ENCODE results near the gene NR6A1.
"Not testable (repeated sequence)": the region's sequence is repeated elsewhere in the genome, so short reads cannot be mapped to it uniquely, and the experiment has no call there.

The NR6A1 gene

DNA sequence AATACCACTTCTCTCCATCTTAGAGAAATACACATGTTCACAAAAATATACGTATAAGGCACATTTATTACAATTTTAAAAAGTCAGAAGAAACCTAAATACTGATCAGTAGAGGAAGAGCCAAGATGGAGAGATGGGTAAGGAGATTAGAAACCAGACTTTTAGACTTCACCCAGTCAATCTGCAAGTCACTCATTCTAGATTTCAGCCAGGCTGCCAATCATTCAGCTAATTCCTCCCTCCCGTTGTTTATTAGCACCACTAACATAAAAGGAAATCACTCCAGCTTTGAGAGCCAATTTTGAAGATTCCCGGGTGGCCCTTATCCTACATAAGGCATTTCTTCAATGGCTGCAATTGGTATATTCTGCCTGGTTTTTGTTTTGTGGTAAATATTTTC lies 154.2 kb downstream of the NR6A1 start:
- DNase-seq = no peak
- H3K4me1 ChIP-seq = peaks cover 8% of the 10 kb centered on the region; the same call in 1 of the 2 replicates
- TF ChIP-seq, protein P1, sequence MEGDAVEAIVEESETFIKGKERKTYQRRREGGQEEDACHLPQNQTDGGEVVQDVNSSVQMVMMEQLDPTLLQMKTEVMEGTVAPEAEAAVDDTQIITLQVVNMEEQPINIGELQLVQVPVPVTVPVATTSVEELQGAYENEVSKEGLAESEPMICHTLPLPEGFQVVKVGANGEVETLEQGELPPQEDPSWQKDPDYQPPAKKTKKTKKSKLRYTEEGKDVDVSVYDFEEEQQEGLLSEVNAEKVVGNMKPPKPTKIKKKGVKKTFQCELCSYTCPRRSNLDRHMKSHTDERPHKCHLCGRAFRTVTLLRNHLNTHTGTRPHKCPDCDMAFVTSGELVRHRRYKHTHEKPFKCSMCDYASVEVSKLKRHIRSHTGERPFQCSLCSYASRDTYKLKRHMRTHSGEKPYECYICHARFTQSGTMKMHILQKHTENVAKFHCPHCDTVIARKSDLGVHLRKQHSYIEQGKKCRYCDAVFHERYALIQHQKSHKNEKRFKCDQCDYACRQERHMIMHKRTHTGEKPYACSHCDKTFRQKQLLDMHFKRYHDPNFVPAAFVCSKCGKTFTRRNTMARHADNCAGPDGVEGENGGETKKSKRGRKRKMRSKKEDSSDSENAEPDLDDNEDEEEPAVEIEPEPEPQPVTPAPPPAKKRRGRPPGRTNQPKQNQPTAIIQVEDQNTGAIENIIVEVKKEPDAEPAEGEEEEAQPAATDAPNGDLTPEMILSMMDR (IDR thresholded peaks at IDR 0.05; ENCODE audit: low read depth, low read length) = no peak
- H3K9me3 ChIP-seq = no peaks in the 10 kb centered on the region
- H3K27me3 ChIP-seq = no peaks in the 10 kb centered on the region
- H3K4me3 ChIP-seq (ENCODE audit: low read depth, low read length) = no peak overlapping the region
- H3K36me3 ChIP-seq = no peaks in the 10 kb centered on the region

DNA sequence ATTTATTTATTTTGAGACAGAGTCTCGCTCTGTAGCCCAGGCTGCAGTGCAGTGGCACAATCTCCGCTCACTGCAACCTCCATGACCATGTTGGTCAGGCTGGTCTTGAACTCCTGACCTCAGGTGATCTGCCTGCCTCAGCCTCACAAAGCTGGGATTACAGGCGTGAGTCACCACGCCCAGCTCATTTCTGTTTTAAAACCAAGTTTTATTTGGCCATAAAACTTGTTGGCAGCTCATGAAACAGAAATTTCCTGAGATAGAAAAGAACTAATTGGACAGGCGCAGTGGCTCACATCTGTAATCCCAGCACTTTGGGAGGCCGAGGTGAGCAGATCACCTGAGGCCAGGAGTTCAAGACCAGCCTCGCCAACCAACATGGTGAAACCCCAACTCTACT lies 155.3 kb downstream of the NR6A1 start:
- H3K36me3 ChIP-seq; H3K27me3 ChIP-seq; DNase-seq; H3K4me3 ChIP-seq (ENCODE audit: low read depth, low read length); H3K9me3 ChIP-seq; H3K4me1 ChIP-seq: not testable (repeated sequence)

DNA sequence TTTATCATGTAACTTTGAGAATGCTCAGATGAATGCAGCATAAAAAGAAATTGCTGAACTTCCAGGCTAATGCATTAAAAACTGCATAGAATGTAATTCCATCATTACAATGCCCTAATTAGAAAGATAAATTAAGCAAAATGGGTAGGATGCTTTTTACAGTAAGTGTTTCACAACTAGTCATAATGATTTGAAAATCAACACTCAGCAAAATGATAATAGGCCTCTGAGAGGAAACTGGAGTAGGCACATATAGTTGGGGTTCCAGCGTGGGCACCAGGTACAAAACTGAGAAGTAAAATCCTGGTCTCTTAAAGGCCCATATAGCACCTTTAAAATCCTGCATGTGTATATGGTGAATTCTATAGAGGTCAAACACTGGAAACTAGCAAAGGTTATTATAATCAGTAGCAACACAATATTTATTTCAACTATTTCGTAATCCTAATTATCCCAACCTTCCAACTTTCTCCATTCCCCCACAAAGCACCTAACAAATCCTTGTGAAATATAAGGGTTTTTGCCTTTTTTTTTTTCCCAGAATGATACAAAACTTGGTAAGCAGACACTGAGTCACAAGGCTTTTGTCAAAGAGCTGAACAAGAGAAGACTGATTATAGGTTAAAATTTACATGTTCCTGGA lies 155.9 kb downstream of the NR6A1 start:
- no peaks in the 10 kb centered on the region for H3K36me3 ChIP-seq
- no peaks in the 10 kb centered on the region for H3K9me3 ChIP-seq
- peaks cover 3% of the 10 kb centered on the region; the same call in 1 of the 2 replicates for H3K4me1 ChIP-seq
- TF ChIP-seq, protein P1 (IDR thresholded peaks at IDR 0.05; ENCODE audit: low read depth, low read length) = no peak
- H3K4me3 ChIP-seq (ENCODE audit: low read depth, low read length) = no peak overlapping the region
- H3K27me3 ChIP-seq = no peaks in the 10 kb centered on the region
- DNase-seq = no peak

DNA sequence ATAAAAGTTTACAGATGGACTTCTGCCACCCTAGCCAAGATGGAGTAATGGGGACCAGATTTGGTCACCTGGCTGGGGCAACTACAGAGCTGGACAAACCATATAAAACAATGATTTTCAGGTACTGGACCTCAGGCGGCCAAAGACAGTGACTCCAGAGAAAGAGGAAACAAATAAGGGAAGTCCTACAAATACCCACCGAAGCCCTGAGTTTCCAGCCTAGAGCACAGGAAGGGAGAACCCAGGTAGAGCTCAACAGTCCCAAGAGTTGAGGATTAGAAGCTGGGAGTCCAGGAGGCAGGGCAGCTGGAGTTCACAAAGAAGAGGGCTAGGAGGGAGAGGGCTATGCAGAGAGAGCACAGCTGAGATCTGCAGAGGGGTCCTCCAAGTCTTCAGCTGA lies 157.3 kb downstream of the NR6A1 start:
- peaks cover 2% of the 10 kb centered on the region; the same call in 1 of the 2 replicates for H3K4me1 ChIP-seq
- no peaks in the 10 kb centered on the region for H3K9me3 ChIP-seq
- DNase-seq = no peak
- no peak overlapping the region for H3K4me3 ChIP-seq (ENCODE audit: low read depth, low read length)
- H3K27me3 ChIP-seq = no peaks in the 10 kb centered on the region
- no peaks in the 10 kb centered on the region for H3K36me3 ChIP-seq
- TF ChIP-seq, protein P1 (IDR thresholded peaks at IDR 0.05; ENCODE audit: low read depth, low read length) = no peak

DNA sequence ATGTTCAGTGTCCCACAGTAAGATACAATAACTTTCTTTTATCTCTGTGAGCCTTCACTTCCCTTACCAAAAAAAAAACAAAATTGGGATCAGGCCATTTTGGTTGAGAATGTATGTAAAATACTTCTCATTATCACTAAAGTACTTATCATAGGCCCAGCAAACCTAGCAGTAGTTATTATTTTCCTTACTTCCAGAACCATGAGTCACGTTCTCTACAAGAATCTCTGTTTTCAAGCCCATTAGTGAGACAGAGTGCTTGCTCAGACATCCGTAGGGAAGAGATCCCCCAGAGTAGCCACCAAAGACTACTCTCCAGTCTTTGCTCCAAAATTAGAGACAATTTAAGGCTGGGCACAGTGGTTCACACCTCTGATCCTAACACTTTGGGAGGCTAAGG lies 160.0 kb downstream of the NR6A1 start:
- H3K36me3 ChIP-seq = no peaks in the 10 kb centered on the region
- no peaks in the 10 kb centered on the region for H3K9me3 ChIP-seq
- TF ChIP-seq, protein P1 (IDR thresholded peaks at IDR 0.05; ENCODE audit: low read depth, low read length) = no peak
- no peak for DNase-seq
- H3K4me3 ChIP-seq (ENCODE audit: low read depth, low read length) = no peak overlapping the region
- H3K27me3 ChIP-seq = no peaks in the 10 kb centered on the region
- H3K4me1 ChIP-seq = no peaks in the 10 kb centered on the region

DNA sequence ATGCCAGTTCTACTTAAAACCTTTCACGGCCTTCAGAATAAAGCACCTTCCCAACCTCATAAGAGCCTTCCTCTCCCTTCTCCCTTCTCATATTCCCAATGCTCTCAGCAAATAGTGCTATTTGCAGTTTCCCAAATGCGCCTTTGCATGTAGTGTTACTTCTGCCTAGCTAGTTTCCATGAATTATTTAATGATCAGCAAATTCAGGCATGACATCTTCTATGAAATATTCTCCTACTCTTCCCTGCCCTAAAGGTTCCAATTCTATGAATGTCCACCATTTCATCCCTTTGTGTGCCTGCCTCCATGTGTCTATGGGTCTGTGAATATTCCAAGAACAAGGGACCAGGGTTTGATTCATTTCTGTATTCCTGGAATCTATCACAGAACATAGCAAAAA lies 165.1 kb downstream of the NR6A1 start:
- Histone ChIP-seq H3K27me3 (peaks cover 9% of the 10 kb centered on the region), H3K4me1 (no peaks in the 10 kb centered on the region), H3K4me3 (ENCODE audit: low read depth, low read length) (no peak overlapping the region), H3K36me3 (no peaks in the 10 kb centered on the region), H3K9me3 (no peaks in the 10 kb centered on the region)
- no peak for DNase-seq
- TF ChIP-seq, protein P1 (IDR thresholded peaks at IDR 0.05; ENCODE audit: low read depth, low read length) = no peak
